ENCODE measurements around the gene JUND. TPM values are rescaled to one million over a fixed set of nuclear protein-coding genes. Genes with fewer than 3 reads are reported as not detected.

JUND gene
- total and polyA plus RNA-seq, 2 of the 8 experiments (the other 6 are each of a cell fraction or from before 2014, with no cell fraction given): 54.0 to 77.5 TPM

DNA sequence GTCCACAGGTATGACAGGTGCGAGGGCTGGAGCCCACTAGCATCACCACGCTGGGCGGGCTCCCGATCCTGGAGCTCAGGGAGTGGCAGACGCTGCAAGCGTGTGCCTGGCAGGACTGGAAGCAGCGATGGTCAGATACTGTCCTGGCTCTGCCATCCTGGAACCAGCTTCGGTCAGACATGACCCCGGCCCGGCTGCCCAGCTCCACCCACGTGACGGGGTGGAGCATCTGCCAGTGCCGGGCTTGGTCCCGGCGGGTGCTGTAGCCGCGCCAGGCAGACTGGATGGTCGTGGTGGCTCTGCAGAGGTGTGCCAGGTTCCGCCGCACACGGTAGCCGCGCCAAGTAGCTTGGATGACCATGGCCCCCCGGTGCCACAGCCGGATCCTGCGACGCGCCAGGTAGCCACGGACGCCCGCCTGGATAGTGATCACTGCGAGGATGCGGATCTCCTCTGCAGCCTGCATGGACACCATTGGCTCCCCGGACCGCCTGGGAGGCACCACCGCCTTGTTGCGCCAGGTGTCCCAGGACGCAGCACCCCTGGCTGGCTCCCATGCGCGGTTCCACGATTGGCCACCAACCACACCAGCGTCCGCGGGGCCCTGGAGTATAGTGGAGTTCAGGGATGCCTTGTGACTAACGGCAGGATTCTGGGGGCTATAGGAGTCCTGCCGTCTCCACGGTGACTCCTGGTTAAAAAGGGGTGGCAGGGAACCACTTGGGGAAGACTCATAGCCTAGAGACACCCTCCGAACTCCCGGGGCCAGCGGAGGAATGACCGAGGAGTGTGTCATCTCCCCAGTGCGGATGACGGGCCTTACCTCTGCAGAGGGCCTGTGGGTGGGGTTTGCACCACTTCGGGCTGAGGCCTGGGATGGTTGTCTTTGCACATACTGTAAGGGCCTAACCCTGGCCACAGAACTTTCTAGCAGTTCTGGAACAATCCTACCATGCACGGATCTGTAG lies 23.6 kb downstream of the JUND start (continued):
- TF ChIP-seq SIX5 (IDR thresholded peaks at IDR 0.05; ENCODE audit: low read depth, low read length) (no peak), JUND (IDR thresholded peaks at IDR 0.05; ENCODE audit: low read length) (no peak), CEBPB (IDR thresholded peaks at IDR 0.05; ENCODE audit: low read depth, low read length) (no peak), RAD21 (IDR thresholded peaks at IDR 0.05 in 1 of 2, conservative IDR thresholded peaks at IDR 0.05 in 1 of 2; ENCODE audit: low read depth in 2 of 2, low read length in 2 of 2) (no peak), SAP30 (IDR thresholded peaks at IDR 0.05; ENCODE audit: insufficient read depth, insufficient replicate concordance, low read length) (no peak), TAF7 (optimal IDR thresholded peaks at IDR 0.05; ENCODE audit: borderline replicate concordance, low read depth, low read length) (no peak)
- TF ChIP-seq, protein P1, sequence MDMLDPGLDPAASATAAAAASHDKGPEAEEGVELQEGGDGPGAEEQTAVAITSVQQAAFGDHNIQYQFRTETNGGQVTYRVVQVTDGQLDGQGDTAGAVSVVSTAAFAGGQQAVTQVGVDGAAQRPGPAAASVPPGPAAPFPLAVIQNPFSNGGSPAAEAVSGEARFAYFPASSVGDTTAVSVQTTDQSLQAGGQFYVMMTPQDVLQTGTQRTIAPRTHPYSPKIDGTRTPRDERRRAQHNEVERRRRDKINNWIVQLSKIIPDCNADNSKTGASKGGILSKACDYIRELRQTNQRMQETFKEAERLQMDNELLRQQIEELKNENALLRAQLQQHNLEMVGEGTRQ (IDR thresholded peaks at IDR 0.05; ENCODE audit: low read length): no peak

All from H1 (cell line).